Dendritic cell treated with granulocyte-macrophage colony-stimulating factor and Interleukin-4, amounts not matched to agents 40 ng/mL and 50 ng/mL, for 4 days (primary cell): ENCODE results near the gene CXCL6.

Experiments used
- H3K27ac Mint-ChIP-seq: one replicate; pipeline ENCODE4 v1.8.0; 2022; ENCODE audit warnings: mild to moderate bottlenecking, mixed read lengths
- H3K27me3 Mint-ChIP-seq: one replicate; pipeline ENCODE4 v1.8.0; 2022; ENCODE audit warnings: mild to moderate bottlenecking, mixed read lengths
- H3K36me3 Mint-ChIP-seq: one replicate; pipeline ENCODE4 v1.8.0; 2022; ENCODE audit warnings: low read depth, mixed read lengths
- H3K4me1 Mint-ChIP-seq: one replicate; pipeline ENCODE4 v1.8.0; 2022; ENCODE audit warnings: low read depth, mixed read lengths
- H3K4me3 Mint-ChIP-seq: one replicate; pipeline ENCODE4 v1.8.0; 2022; ENCODE audit warnings: mild to moderate bottlenecking, moderate library complexity, mixed read lengths
- H3K9me3 Mint-ChIP-seq: one replicate; pipeline ENCODE4 v1.8.0; 2022; ENCODE audit warnings: mixed read lengths
- intact Hi-C: fragments of 100-400 bp; cut with micrococcal nuclease; formaldehyde crosslinking; loops from one replicate; pipeline ENCODE4 v1.15.0; 2022

CXCL6 gene

DNA sequence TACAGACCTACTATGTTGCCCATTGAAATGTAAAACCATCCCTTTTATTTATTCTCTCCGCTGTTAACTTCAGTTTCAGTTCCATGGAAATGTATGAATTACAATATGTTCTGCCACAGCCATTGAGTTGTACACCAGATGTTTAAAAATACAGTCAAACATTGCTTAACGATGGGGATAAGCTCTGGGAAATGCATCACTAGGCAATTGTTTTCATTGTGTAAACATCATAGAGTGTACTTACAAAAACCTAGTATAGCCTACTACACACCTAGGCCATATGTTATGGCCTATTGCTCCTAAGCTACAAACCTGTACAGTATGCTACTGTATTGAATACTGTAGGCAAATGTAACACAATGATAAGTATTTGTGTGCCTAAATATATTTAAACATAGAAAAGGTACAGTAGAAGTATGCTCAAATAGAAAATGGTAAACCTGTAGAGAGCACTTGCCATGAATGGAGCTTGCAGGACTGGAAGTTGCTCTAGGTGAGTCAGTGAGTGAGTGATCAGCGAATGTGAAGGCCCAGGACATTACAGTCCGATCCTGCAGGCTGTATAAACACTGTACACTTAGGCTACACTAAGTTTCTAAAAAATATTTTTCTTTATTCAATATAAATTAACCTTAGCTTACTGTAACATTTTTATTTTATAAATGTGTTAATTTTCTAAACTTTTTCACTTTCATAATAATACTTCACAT lies 13.9 kb downstream of the CXCL6 start:
- Mint-ChIP-seq H3K4me1 (peaks cover 25% of the 10 kb centered on the region), H3K36me3 (no peaks in the 10 kb centered on the region), H3K27me3 (peaks cover 18% of the 10 kb centered on the region), H3K9me3 (no peaks in the 10 kb centered on the region), H3K4me3 (no peak overlapping the region), H3K27ac (no peak overlapping the region)
- intact Hi-C loops, result no loop called here

DNA sequence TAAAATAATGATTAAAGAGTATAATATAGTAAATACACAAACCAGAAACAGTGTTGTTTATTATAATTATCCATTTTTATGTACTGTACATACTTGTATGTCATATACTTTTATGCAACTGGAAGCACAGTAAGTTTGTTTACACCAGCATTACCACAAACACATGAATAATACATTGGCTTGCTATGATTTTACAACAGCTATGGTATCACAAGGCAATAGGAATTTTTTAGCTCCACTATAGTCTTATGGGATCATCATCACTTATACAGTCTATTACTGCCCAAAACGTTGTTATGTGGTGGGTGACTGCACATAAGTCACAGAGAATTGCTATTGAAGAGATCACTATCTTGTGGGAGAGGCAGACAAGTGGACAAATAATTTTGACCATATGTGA lies 14.8 kb downstream of the CXCL6 start:
- no peak overlapping the region for H3K27ac Mint-ChIP-seq

DNA sequence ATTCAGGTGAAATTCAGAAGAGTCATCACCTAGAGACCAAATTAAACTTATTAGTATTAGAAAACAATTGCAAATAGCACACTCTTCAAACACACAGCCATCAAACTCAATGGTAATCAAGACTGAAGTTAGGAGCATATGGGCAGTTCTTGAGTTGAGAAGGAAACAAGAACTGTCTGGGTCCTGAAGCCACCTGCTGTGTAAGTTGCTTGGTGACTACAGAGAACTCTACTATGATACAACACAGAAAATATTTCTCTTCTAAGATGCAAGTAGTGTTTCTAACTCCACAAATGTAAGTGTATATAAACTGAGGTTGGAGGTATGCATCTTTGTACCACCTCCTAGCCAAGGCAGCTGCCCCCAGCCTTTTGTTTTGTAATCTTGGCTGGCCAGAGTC lies 16.3 kb downstream of the CXCL6 start:
- intact Hi-C loops, result no loop called here
- no peak overlapping the region for H3K4me3 Mint-ChIP-seq
- no peaks in the 10 kb centered on the region for H3K36me3 Mint-ChIP-seq
- H3K27ac Mint-ChIP-seq, result no peak overlapping the region
- no peaks in the 10 kb centered on the region for H3K9me3 Mint-ChIP-seq
- peaks cover 19% of the 10 kb centered on the region for H3K27me3 Mint-ChIP-seq
- H3K4me1 Mint-ChIP-seq, result peaks cover 18% of the 10 kb centered on the region

More for the DNA sequence above, 14.8 kb downstream of the CXCL6 start:
- H3K9me3 Mint-ChIP-seq, result no peaks in the 10 kb centered on the region
- H3K4me3 Mint-ChIP-seq, result no peak overlapping the region
- intact Hi-C loops, result no loop called here
- peaks cover 25% of the 10 kb centered on the region for H3K4me1 Mint-ChIP-seq
- peaks cover 19% of the 10 kb centered on the region for H3K27me3 Mint-ChIP-seq
- H3K36me3 Mint-ChIP-seq, result no peaks in the 10 kb centered on the region

DNA sequence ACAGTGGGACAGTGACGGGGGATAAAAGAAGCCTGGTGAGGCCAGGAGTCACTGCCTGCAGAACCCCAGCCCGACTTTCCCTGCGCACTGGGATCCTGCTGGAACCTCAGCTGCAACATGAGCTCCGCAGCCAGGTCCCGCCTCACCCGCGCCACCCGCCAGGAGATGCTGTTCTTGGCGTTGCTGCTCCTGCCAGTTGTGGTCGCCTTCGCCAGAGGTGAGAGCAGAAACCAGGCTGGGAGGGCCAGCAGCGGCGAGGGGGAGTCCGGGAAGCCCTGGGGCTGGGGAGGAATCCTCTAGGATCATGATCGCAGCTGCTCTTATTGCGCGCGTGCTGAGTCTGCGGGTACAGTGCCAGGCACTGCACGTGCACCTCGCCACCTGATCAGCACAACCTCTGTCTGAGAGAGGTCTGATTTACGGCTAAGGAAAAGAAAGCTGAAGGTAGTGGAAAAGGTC lies 16.8 kb downstream of the CXCL6 start, which contains the start of gene PF4V1:
Gene PF4V1 (plus strand): TSS at position 51 of the 459 bp plus-strand sequence. CDS start 67 bp downstream, at position 118.
- intact Hi-C loops, result no loop called here
- peaks cover 14% of the 10 kb centered on the region for H3K4me1 Mint-ChIP-seq
- H3K36me3 Mint-ChIP-seq, result no peaks in the 10 kb centered on the region
- no peak within 1 kb of the TSS for H3K27ac Mint-ChIP-seq
- H3K4me3 Mint-ChIP-seq, result no peak within 1 kb of the TSS
- peaks cover 19% of the 10 kb centered on the region for H3K27me3 Mint-ChIP-seq
- no peaks in the 10 kb centered on the region for H3K9me3 Mint-ChIP-seq

DNA sequence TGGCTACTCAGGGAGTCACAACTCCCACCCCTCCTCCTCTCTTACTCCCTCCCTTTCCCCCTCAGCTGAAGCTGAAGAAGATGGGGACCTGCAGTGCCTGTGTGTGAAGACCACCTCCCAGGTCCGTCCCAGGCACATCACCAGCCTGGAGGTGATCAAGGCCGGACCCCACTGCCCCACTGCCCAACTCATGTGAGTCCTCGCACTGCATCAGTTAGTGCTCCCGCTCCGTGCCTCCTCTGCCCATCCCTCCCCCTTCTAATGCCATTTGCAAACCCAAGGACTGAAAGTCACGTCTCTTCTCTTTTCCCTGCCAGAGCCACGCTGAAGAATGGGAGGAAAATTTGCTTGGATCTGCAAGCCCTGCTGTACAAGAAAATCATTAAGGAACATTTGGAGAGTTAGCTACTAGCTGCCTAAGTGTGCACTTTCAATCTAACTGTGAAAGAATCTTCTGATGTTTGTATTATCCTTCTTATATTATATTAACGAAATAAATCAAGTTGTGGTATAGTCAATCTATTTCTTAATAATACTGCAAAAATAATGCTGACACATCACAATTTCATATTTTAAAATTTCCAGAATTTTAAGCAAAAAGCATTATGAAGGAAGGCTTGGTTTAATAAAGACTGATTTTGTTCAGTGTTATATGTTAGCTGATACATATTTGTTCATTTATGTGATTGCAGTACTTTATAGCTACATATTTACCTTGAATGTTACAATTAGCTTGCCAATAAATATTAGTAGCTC lies 17.4 kb downstream of the CXCL6 start:
- no peaks in the 10 kb centered on the region for H3K36me3 Mint-ChIP-seq
- peaks cover 14% of the 10 kb centered on the region for H3K4me1 Mint-ChIP-seq
- no peak overlapping the region for H3K4me3 Mint-ChIP-seq
- H3K27me3 Mint-ChIP-seq, result peaks cover 19% of the 10 kb centered on the region
- intact Hi-C loops, result no loop called here
- H3K9me3 Mint-ChIP-seq, result no peaks in the 10 kb centered on the region
- H3K27ac Mint-ChIP-seq, result no peak overlapping the region

DNA sequence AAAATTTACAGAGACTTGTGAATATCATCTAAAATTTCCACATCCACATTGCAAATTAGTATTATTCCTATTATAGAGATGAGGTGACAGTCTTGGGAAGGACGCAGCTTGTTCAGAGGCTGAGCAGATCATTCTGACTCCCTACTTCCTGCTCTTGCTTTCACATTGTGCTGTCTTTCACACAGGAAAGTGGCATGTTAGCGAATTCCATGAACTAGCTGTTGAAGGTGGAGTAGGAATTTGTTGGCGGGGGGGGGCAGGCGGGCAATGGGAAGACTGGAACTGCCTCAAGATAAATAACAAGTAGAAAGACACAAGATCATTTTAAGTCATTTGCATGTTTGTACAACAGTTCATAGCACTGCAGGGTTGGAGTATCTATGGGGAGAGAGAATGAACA lies 18.9 kb downstream of the CXCL6 start:
- Mint-ChIP-seq H3K4me3 (no peak overlapping the region), H3K27me3 (peaks cover 19% of the 10 kb centered on the region), H3K36me3 (no peaks in the 10 kb centered on the region), H3K27ac (no peak overlapping the region), H3K9me3 (no peaks in the 10 kb centered on the region), H3K4me1 (peaks cover 14% of the 10 kb centered on the region)
- intact Hi-C loops, result no loop called here

DNA sequence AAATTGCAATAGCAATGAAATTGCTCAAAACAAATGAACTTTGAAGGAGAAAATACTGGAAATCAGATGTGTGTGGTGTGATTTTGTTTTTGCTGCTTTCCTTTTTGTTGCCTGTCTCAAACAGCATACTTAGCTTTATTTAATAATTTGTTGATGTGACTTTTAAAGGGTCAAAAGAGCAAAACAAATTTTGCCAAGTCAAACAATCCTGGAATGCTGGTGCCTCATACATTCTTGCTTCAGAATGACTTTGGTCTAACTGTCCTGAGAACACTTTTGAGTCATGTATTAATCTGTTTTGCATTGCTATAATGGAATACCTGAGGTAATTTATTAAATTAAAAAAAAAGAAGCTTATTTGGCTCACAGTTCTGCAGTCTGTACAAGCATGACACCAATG lies 20.0 kb downstream of the CXCL6 start:
- peaks cover 14% of the 10 kb centered on the region for H3K4me1 Mint-ChIP-seq
- H3K27ac Mint-ChIP-seq, result no peak overlapping the region
- intact Hi-C loops, result no loop called here
- H3K9me3 Mint-ChIP-seq, result no peaks in the 10 kb centered on the region
- H3K36me3 Mint-ChIP-seq, result no peaks in the 10 kb centered on the region
- H3K4me3 Mint-ChIP-seq, result no peak overlapping the region
- H3K27me3 Mint-ChIP-seq, result peaks cover 19% of the 10 kb centered on the region

DNA sequence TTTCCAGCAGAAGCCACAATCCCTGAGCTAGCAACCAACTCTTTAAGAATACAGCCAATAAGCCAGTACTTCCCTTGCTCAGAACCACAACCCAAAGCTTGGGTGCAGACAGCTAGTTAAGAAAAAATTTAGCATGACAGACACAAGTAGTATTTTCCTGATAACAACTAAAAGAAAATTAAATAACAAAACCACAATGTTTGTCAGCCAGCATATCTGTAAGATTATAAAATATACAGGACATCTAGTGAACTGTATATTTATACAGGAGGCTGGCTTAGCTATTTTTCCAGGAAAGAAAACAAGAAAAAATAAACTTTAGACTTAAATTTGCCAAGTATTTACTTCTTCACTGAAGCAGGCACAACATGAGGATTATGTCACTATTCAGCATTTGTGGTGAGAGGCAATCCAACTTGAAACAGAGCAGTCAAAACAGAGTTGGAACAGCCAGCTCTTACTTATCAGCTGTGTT lies 23.2 kb downstream of the CXCL6 start:
- H3K4me3 Mint-ChIP-seq, result no peak overlapping the region
- H3K27me3 Mint-ChIP-seq, result peaks cover 4% of the 10 kb centered on the region
- intact Hi-C loops, result loop anchor here (10.0 kb wide), 1 partner anchor 125 kb away; no protein-coding TSS in a partner anchor
- H3K4me1 Mint-ChIP-seq, result peaks cover 3% of the 10 kb centered on the region
- no peak overlapping the region for H3K27ac Mint-ChIP-seq
- H3K9me3 Mint-ChIP-seq, result no peaks in the 10 kb centered on the region
- no peaks in the 10 kb centered on the region for H3K36me3 Mint-ChIP-seq

DNA sequence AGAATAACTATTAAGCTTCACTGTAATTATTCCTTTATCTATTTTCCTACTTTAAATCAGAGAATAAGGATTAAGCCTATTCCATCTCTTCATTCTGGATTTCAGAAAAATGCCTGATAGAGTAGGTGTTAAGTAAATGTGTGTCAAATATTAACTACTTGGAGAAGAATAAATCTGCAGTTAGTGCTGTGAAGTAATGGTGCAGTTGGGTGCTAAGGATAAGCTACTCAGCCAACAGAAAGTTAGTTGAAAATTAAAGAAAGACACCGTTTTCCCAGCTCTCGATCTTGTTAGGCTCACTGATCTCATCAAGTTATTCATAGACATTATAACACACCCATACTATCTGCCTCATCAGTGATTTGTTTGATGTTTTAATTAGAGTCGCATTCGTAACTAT lies 23.7 kb downstream of the CXCL6 start:
- Mint-ChIP-seq H3K27ac (no peak overlapping the region), H3K9me3 (no peaks in the 10 kb centered on the region), H3K27me3 (peaks cover 2% of the 10 kb centered on the region), H3K36me3 (no peaks in the 10 kb centered on the region), H3K4me3 (no peak overlapping the region), H3K4me1 (no peaks in the 10 kb centered on the region)
- intact Hi-C loops, result loop anchor here (10.0 kb wide), 1 partner anchor 125 kb away; no protein-coding TSS in a partner anchor

DNA sequence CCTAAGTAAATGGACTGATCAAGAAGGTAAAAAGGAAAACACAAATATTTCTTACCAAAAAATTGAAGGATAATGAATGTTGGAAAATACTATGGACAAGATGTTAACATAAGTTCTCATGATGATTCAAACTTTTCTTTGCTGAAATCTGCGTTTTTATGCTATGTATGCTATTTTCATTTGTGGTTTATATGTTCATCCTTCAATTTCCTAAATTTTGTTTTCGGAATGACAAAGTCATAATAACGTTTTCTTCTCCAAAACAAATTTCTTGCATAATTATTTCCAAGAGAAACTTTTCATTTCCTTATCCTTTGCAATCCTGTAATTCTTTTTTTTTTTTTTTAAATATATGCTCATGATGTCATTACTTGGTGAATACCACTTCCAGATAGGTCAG lies 24.4 kb downstream of the CXCL6 start:
- intact Hi-C loops, result loop anchor here (10.0 kb wide), 1 partner anchor 126 kb away; no protein-coding TSS in a partner anchor
- Mint-ChIP-seq H3K4me3 (no peak overlapping the region), H3K9me3 (no peaks in the 10 kb centered on the region), H3K36me3 (no peaks in the 10 kb centered on the region), H3K4me1 (no peaks in the 10 kb centered on the region), H3K27me3 (no peaks in the 10 kb centered on the region), H3K27ac (no peak overlapping the region)

DNA sequence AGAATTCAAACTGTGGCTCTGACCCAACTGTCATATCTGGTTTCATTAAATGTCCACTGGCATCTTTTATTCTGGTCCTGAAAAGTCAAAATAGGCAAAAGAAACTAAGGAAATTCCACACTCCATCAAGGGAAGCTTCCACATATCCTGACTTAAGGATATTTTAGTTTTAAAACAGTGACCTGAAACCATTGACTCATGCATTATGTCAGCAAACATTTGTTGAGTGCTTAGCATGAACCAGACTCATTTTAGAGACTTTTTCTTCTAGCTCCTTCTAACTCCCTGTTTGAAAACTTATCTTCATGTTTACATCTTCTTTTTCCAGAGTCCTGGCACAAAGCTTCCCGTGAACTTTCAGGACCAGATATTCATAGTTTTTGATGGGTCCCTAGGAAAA lies 25.8 kb downstream of the CXCL6 start:
- Mint-ChIP-seq H3K27ac (no peak overlapping the region), H3K9me3 (no peaks in the 10 kb centered on the region), H3K4me1 (no peaks in the 10 kb centered on the region), H3K4me3 (no peak overlapping the region), H3K27me3 (no peaks in the 10 kb centered on the region), H3K36me3 (no peaks in the 10 kb centered on the region)
- intact Hi-C loops, result loop anchor here (10.0 kb wide), 1 partner anchor 128 kb away; no protein-coding TSS in a partner anchor

DNA sequence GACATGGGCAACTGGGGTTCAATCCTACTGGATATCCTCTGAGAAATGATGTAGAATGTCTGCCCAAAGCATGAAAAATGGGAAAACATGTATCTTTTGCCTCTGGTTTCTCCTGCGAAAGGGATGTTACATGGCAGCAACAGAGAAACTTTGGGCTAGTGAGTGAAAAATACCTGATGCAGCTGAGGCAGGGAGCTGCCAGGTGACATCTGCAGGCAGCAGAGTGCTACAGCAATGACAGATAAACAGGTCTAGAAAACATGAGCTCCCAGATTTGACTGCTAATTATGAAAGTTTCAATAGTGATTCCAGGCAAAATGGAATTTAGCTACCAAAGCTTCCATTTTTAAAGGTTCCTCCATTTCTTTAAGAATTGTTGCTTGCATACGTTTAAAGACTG lies 27.9 kb downstream of the CXCL6 start:
- intact Hi-C loops, result loop anchor here (10.0 kb wide), 1 partner anchor 130 kb away; no protein-coding TSS in a partner anchor
- H3K36me3 Mint-ChIP-seq, result peaks cover 3% of the 10 kb centered on the region
- no peak overlapping the region for H3K27ac Mint-ChIP-seq

DNA sequence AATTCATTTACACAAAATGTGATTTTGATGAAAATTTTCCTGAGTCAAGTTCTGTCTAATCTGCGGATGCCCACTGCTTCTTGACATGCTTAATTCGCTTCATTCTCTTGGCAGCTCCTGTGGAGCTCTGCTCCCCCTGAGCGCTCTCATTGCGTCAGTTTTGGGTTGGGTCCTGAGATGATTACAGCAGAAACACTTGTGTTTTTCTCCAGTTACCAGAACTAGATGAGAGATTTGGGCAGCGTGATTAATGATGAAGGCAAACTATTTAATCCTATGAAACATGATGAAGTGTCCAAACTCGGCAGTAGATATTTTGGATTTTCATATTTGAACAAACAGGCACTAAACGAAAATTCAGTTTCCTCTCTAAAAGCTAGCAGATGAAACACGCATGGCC lies 28.5 kb downstream of the CXCL6 start:
- Mint-ChIP-seq H3K9me3 (no peaks in the 10 kb centered on the region), H3K27me3 (peaks cover 16% of the 10 kb centered on the region), H3K4me1 (peaks cover 19% of the 10 kb centered on the region), H3K27ac (no peak overlapping the region), H3K36me3 (peaks cover 5% of the 10 kb centered on the region), H3K4me3 (no peak overlapping the region)
- intact Hi-C loops, result loop anchor here (10.0 kb wide), 1 partner anchor 130 kb away; no protein-coding TSS in a partner anchor

More for the DNA sequence above, 27.9 kb downstream of the CXCL6 start:
- H3K4me3 Mint-ChIP-seq, result no peak overlapping the region
- H3K27me3 Mint-ChIP-seq, result peaks cover 11% of the 10 kb centered on the region
- H3K4me1 Mint-ChIP-seq, result peaks cover 13% of the 10 kb centered on the region
- no peaks in the 10 kb centered on the region for H3K9me3 Mint-ChIP-seq
